Measurements from ENCODE around the gene SHISA3.

- TF ChIP-seq POLR2A (IDR thresholded peaks at IDR 0.05) = no peak
- TF ChIP-seq POLR2AphosphoS5 (IDR thresholded peaks at IDR 0.05) = no peak
Observed at GRCh38 chr4:42416017-42416416, 18.7 kb downstream of the SHISA3 start.

Data from spleen (tissue), 3 donors.